Stimulated activated CD8-positive, alpha-beta memory T cell treated with anti-CD3 and anti-CD28 coated beads, Interleukin-4, amount 100 ng/mL, for 4 hours (primary cell): Measurements from ENCODE around the gene MBD3.
A peak's percentile ranks its signal among the peaks of the same experiment; 100 is the strongest.
"Not testable (repeated sequence)": the region's sequence is repeated elsewhere in the genome, so short reads cannot be mapped to it uniquely, and the experiment has no call there.

ENCODE experiments used
- DNase-seq, 2 donors: peaks; one replicate each; pipeline ENCODE4 v3.0.0-alpha.2; 2020; ENCODE audit warnings: low read depth in 2 of 2, low spot score in 1 of 2

MBD3 gene

GRCh38 chr19:1592755-1593500, at the start of gene MBD3:
TSS of gene MBD3 (minus strand) at chr19:1592865. CDS start at chr19:1592631, 234 bp downstream.
- peak; percentile 64 to 78 for DNase-seq

- not testable (repeated sequence) for DNase-seq
Measured at GRCh38 chr19:1640893-1641448, 48.3 kb upstream of the MBD3 start.

GRCh38 chr19:1636325-1637236, 43.9 kb upstream of the MBD3 start:
- no peak for DNase-seq

GRCh38 chr19:1634938-1635243, 42.2 kb upstream of the MBD3 start:
- no peak for DNase-seq

- DNase-seq, result no peak
Measured at GRCh38 chr19:1634242-1634937, 41.7 kb upstream of the MBD3 start.

- no peak for DNase-seq
Measured at GRCh38 chr19:1633269-1633826, 40.7 kb upstream of the MBD3 start.

- no peak for DNase-seq
Measured at GRCh38 chr19:1632462-1633268, 40.0 kb upstream of the MBD3 start.

GRCh38 chr19:1631557-1632100, 39.0 kb upstream of the MBD3 start:
- DNase-seq, result no peak

GRCh38 chr19:1630811-1631210, 38.1 kb upstream of the MBD3 start:
- no peak for DNase-seq

GRCh38 chr19:1630012-1630411, 37.3 kb upstream of the MBD3 start:
- no peak for DNase-seq

GRCh38 chr19:1629256-1629808, 36.7 kb upstream of the MBD3 start:
- no peak for DNase-seq

GRCh38 chr19:1627194-1627593, 34.5 kb upstream of the MBD3 start:
- DNase-seq, result no peak

- no peak for DNase-seq
Measured at GRCh38 chr19:1626417-1627010, 33.8 kb upstream of the MBD3 start.

GRCh38 chr19:1624458-1624857, 31.8 kb upstream of the MBD3 start:
- DNase-seq, result peak in 1 of 2 donors; percentile 11

GRCh38 chr19:1622541-1622940, 29.9 kb upstream of the MBD3 start:
- no peak for DNase-seq

- DNase-seq, result no peak
Measured at GRCh38 chr19:1622007-1622406, 29.3 kb upstream of the MBD3 start.

GRCh38 chr19:1621574-1621973, 28.9 kb upstream of the MBD3 start:
- no peak for DNase-seq

- no peak for DNase-seq
Measured at GRCh38 chr19:1621021-1621420, 28.4 kb upstream of the MBD3 start.

GRCh38 chr19:1620502-1620901, 27.8 kb upstream of the MBD3 start:
- DNase-seq, result no peak
